Endothelial cell of umbilical vein (primary cell): Measurements from ENCODE around the gene PCDH8. TPM values are rescaled to one million over a fixed set of nuclear protein-coding genes. Genes with fewer than 3 reads are reported as not detected.

Experiments
- BruUV-seq: library from RNA; stranded (reverse); fragments of 400-500 nt; replicated peaks from 2 replicates; lab custom pipeline; 2021; lab: Mats Ljungman, UMichigan
- CTCF ChIA-PET: fragments of 300-600, 350-600 bp; sonication (Branson Sonifier 250); formaldehyde crosslinking; loops from one replicate; lab custom pipeline; 2021; ENCODE audit warnings: antibody characterized with exemption, inconsistent platforms; lab: Charles Lee
- POLR2A ChIA-PET: fragments of 300-600, 350-600 bp; sonication (Branson Sonifier 250); formaldehyde crosslinking; loops from one replicate; lab custom pipeline; 2021; ENCODE audit warnings: antibody characterized with exemption, inconsistent platforms; lab: Charles Lee
- DNase-seq: peaks from one replicate; pipeline ENCODE4 v3.0.0-alpha.2; 2011; ENCODE audit warnings: low read depth, low spot score
- FAIRE-seq: peaks from 2 replicates; lab custom pipeline; 2011; peaks lifted over from hg19 to GRCh38; lab: Jason Lieb, UNC
- H2AFZ ChIP-seq: 2 replicates; pipeline ENCODE4 v1.6.0; 2012; ENCODE audit warnings: low read depth, low read length, control low read depth, inconsistent platforms
- H3K27ac ChIP-seq: 2 replicates; pipeline ENCODE4 v1.5.1; 2011; ENCODE audit warnings: low read depth, mild to moderate bottlenecking, control low read depth, low read length, moderate library complexity; ENCODE audit not compliant: insufficient read depth
- H3K27me3 ChIP-seq, 2 experiments: 2 replicates each; pipeline versions ENCODE4 v1.6.0 to v1.6.1; 2011; ENCODE audit warnings: low read length in 2 of 2, mixed read lengths in 1 of 2; ENCODE audit not compliant: control insufficient read depth in 2 of 2, insufficient read depth in 2 of 2
- H3K36me3 ChIP-seq, 2 experiments: 2 replicates in 1 of 2; 3 replicates in 1 of 2; pipeline ENCODE4 v1.5.1; 2011; ENCODE audit warnings: low read length in 2 of 2, mild to moderate bottlenecking in 1 of 2, moderate library complexity in 1 of 2; ENCODE audit not compliant: control insufficient read depth in 2 of 2, insufficient read depth in 2 of 2; ENCODE audit errors: extremely low read depth in 1 of 2
- H3K4me1 ChIP-seq: 3 replicates; pipeline ENCODE4 v1.5.1; 2011; ENCODE audit warnings: mild to moderate bottlenecking, low read length; ENCODE audit not compliant: control insufficient read depth, insufficient read depth; ENCODE audit errors: extremely low read depth
- H3K4me2 ChIP-seq: 2 replicates; pipeline ENCODE4 v1.6.1; 2011; ENCODE audit warnings: low read length, control low read depth, mixed read lengths; ENCODE audit not compliant: insufficient read depth
- H3K4me3 ChIP-seq, 3 experiments: fragments of 200-600 bp in 1 of 3; sonication (generic), shearing (Covaris generic) in 1 of 3; replicated peaks in 1 of 3; 2 replicates each; pipeline ENCODE4 v1.5.1; 2011 to 2016; ENCODE audit warnings: control low read depth in 3 of 3, low read length in 3 of 3, mild to moderate bottlenecking in 2 of 3, inconsistent platforms in 1 of 3, low read depth in 1 of 3, moderate library complexity in 1 of 3; ENCODE audit not compliant: insufficient read depth in 1 of 3
- H3K79me2 ChIP-seq: 2 replicates; pipeline ENCODE4 v1.6.0; 2012; ENCODE audit warnings: low read length, inconsistent platforms; ENCODE audit not compliant: control insufficient read depth, insufficient read depth
- H3K9ac ChIP-seq: replicated peaks from 2 replicates; pipeline ENCODE3; 2011; ENCODE audit warnings: low read length, control low read depth; ENCODE audit not compliant: insufficient read depth; ENCODE audit errors: extremely low read depth
- H3K9me1 ChIP-seq: replicated peaks from 3 replicates; pipeline ENCODE4 v1.6.0; 2011; ENCODE audit warnings: mild to moderate bottlenecking, low read length; ENCODE audit not compliant: control insufficient read depth, insufficient read depth; ENCODE audit errors: extremely low read depth
- H3K9me3 ChIP-seq: replicated peaks from 2 replicates; pipeline ENCODE4 v1.5.1; 2012; ENCODE audit warnings: low read length, inconsistent platforms; ENCODE audit not compliant: control insufficient read depth, insufficient read depth
- H4K20me1 ChIP-seq: replicated peaks from 2 replicates; pipeline ENCODE3; 2011; ENCODE audit warnings: mild to moderate bottlenecking, low read length; ENCODE audit not compliant: control insufficient read depth, insufficient read depth; ENCODE audit errors: extremely low read depth
- CTCF ChIP-seq, 2 donors: IDR thresholded peaks; 1 replicate in 1 of 2; 2 replicates in 1 of 2; pipeline ENCODE4 v1.5.1; 2011; ENCODE audit warnings: low read length in 2 of 2, mild to moderate bottlenecking in 2 of 2, moderate library complexity in 2 of 2, control low read depth in 1 of 2, inconsistent platforms in 1 of 2, low read depth in 1 of 2; ENCODE audit not compliant: insufficient read depth in 1 of 2; ENCODE audit errors: extremely low read depth in 1 of 2
- EZH2 ChIP-seq: IDR thresholded peaks from 2 replicates; pipeline ENCODE4 v1.6.1; 2012; ENCODE audit warnings: borderline replicate concordance, low read depth, mild to moderate bottlenecking, moderate library complexity, low read length, inconsistent platforms; ENCODE audit not compliant: severe bottlenecking
- FOS ChIP-seq: IDR thresholded peaks from 2 replicates; pipeline ENCODE4 v1.6.1; 2011; ENCODE audit warnings: mild to moderate bottlenecking, low read length, moderate library complexity, borderline replicate concordance; ENCODE audit not compliant: insufficient read depth
- GATA2 ChIP-seq: IDR thresholded peaks from 2 replicates; pipeline ENCODE4 v1.7.0; 2011; ENCODE audit warnings: low read depth, mild to moderate bottlenecking, moderate library complexity, mixed read lengths, low read length; ENCODE audit not compliant: insufficient read length, insufficient read depth
- JUN ChIP-seq: IDR thresholded peaks from 2 replicates; pipeline ENCODE4 v1.6.1; 2011; ENCODE audit warnings: borderline replicate concordance, low read depth; ENCODE audit not compliant: insufficient read length, insufficient read depth
- MAX ChIP-seq: IDR thresholded peaks from 2 replicates; pipeline ENCODE4 v1.6.1; 2011; ENCODE audit not compliant: insufficient read depth, insufficient read length
- MYC ChIP-seq: IDR thresholded peaks from one replicate; pipeline ENCODE4 v1.6.1; 2011; ENCODE audit warnings: mild to moderate bottlenecking, low read depth, low read length
- POLR2A ChIP-seq: IDR thresholded peaks from 2 replicates; pipeline ENCODE4 v1.6.1; 2012; ENCODE audit warnings: low read depth, mild to moderate bottlenecking, control low read depth, low read length
- POLR2AphosphoS5 ChIP-seq: IDR thresholded peaks from 2 replicates; pipeline ENCODE4 v1.6.1; 2012; ENCODE audit warnings: low read depth, mild to moderate bottlenecking, control low read depth, low read length, moderate library complexity; ENCODE audit not compliant: insufficient read depth
- dilution Hi-C: fragments of 300-500 bp; cut with MboI; formaldehyde crosslinking; loops from one replicate; pipeline ENCODE4 v1.15.0; 2019; ENCODE audit warnings: low sequenced_read_pairs; ENCODE audit not compliant: extremely low pct_ligation_motif_present
- intact Hi-C: fragments of 100-400 bp; cut with micrococcal nuclease; formaldehyde crosslinking; loops from one replicate; pipeline ENCODE4 v1.10.0; 2022
- polyA plus RNA-seq, 4 experiments: library from polyadenylated mRNA; depleted of rRNA in 3 of 4; stranded (reverse) in 3 of 4; unstranded in 1 of 4; fragments of >200 nt; gene quantifications; 2 replicates each; pipeline versions ENCODE4 v1.2.1 to v1.2.3, GENCODE V29; 2011 to 2012; ENCODE audit warnings: missing spikeins in 1 of 4
- total RNA-seq: library from RNA; stranded (reverse); gene quantifications from 2 replicates; pipeline ENCODE4 v1.2.3, GENCODE V29; 2021

PCDH8 gene
- total and polyA plus RNA-seq, 2 donors (not counting 3 experiments of a cell fraction or from before 2014, with no cell fraction given) = not detected

GRCh38 chr13:52833296-52833875 lies 15.1 kb downstream of the PCDH8 start:
- H3K4me1 ChIP-seq = no peaks in the 10 kb centered on the region
- no peak overlapping the region for H3K4me3 ChIP-seq
- ChIA-PET POLR2A (no interaction called here), CTCF (no interaction called here)
- no peaks in the 10 kb centered on the region for H3K27me3 ChIP-seq
- TF ChIP-seq POLR2A (no peak), FOS (no peak), CTCF (IDR thresholded peaks at IDR 0.05; ENCODE audit: extremely low read depth in 1 of 2, insufficient read depth in 1 of 2, low read depth in 1 of 2, low read length in 2 of 2) (no peak), POLR2AphosphoS5 (no peak), JUN (no peak), GATA2 (no peak), MYC (no peak), EZH2 (no peak), MAX (no peak)
- H4K20me1 ChIP-seq = no peaks in the 10 kb centered on the region
- no peak overlapping the region for H3K4me2 ChIP-seq
- H2AFZ ChIP-seq = no peak overlapping the region
- no peak overlapping the region for H3K9ac ChIP-seq
- intact Hi-C loops = no loop called here
- FAIRE-seq = no peak
- no peaks in the 10 kb centered on the region for H3K9me3 ChIP-seq
- BruUV-seq = no TSS peak
- H3K27ac ChIP-seq = no peak overlapping the region
- dilution Hi-C loops = no loop called here
- no peaks in the 10 kb centered on the region for H3K79me2 ChIP-seq
- no peak for DNase-seq
- H3K36me3 ChIP-seq = no peaks in the 10 kb centered on the region
- no peaks in the 10 kb centered on the region for H3K9me1 ChIP-seq
